SW 1271 (cell line): ENCODE data around the gene SIL1.

Experiments used
- DNase-seq, 2 experiments: peaks; one replicate each; lab custom pipeline; 2025; lab: John Stamatoyannopoulos, UW

SIL1 gene

DNA sequence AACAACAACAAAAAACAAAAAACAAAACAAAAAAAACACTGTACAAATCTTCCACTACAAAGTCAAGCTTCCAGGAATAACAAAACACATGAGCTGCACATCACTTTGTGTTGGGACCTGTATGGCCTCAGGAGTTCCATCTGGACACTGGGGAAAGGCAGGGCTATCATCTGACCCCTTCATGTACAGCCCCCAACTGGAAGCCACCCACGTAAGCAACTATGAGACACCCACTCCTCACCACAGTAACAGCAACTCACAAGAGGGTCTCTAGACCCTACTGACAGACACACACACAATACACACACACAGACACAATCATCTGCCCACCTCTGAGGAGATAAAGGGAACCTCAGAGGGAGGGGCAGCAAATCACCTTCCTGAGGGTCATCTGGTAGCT, 241.4 kb downstream of the SIL1 start:
- no peak for DNase-seq

DNA sequence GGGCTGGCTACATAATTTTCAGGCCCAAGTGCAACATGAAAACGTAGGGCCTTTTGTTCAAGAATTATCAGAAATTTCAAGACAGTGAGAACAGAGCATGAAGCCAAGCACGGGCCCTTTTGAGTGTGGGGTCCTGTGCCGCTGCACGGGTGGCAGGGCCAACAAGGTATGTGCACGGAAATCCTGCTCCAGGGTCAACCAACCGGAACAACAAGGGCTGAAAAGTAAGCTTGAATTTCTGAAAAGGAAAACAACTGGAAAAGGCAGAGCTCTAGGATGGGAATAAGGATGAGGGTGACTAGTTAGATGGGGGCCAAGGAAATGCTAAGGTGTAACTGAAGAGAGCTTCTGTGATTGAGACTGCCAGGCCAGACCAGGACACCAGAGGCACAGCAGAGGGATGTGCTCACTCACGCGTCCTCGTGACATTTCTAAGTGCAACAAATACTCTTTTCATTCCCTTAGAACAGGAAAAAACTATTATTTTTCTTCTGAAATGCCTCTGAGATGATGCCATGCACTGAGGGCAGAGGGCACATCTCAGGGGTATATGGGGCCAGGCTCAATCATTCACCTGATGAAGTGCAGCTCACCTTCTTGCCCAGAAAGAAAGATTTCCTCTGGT, 242.4 kb downstream of the SIL1 start:
- DNase-seq = no peak

- DNase-seq = no peak
Observed at GRCh38 chr5:138955013-138955660, 243.0 kb downstream of the SIL1 start.

DNA sequence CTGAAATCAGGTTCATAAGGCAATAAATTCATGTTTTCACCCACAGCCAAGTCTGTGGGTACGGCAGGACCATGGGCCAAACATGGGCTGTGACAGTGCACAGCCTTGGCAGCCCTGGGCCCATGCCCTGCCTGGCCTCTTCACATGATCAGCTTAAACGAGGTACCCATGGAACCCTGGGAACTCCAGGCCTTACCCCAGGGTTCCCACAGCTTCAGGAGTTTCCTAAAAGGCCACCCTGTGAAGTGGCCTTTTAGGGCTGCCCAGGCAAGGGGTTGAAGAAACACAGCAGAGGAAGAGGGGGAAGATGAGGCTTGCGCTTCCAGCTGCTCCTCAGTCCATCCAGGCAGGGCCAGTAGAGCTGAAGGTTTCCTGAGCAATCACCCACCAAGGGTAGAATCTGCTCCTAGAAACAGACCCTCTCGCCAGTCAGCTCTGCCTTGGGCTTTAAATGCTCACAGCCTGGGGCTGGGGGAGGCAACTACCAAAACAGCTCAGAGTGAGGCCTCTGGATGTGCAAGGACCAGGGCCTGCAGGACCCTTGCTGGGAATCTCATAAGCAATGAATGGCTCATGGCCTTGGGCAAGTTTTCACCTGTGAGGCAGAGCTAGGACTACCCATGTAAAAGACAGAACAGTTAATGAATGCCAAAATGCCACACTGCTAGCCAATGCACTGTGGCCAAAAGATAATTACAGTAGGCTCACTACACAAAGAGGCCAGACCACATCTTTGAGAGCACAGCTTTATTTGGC, 243.7 kb downstream of the SIL1 start:
- DNase-seq = no peak

- DNase-seq = no peak
Observed at GRCh38 chr5:138953387-138954256, 244.5 kb downstream of the SIL1 start.

DNA sequence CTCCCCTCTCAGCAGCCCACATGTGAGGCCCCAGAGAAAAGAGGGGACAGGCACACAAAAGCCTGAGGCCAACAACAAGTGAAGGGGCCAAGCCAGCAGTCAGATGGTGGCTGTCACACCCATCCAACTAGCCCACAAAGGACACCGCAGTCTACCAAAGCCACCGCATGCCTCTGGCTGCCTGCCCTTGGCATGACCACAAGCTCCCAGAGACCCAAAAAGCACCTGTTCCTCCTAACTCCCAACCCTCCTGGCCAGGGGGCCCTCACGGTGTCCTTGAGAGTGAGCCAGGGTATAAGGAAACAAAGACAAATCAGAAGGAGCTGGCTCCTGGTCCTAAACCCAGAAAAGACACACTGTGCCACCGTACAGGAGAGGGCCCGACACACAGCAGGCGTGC, 245.2 kb downstream of the SIL1 start:
- no peak for DNase-seq

DNA sequence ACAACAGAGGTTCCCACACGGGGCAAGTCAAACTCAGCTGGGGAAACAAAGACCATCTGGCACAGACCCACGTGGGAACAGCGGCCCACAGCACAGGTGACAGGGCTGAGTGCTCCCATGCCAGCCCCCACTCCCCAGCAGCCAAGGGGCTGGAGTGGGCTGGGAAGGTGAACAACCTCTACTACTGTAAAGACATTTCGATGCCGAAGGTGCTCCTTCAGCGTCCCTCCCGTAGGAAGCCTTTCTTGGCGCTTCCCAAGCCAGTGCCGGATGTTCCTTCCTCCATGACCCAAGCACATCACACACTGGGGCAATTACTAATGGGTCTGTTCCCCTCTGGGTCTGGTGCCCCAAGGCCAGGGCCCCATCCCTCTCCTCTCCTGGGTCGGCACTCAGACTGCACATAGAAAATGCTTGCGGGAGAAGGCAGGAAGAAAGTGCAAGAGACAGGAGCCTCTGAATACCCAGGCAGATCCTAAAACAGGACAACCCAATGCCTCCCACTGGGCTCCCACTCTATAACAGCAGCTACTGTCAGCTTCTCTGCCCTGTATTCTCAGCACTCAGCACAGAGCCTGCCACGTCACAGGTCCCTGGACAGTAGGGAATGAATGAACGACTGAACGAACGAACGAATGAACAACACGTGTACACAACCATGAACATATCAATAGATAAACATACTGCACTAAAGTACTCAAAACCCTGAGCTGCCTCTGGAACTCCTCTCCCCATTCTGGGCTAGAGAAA, 246.0 kb downstream of the SIL1 start:
- DNase-seq = no peak

DNA sequence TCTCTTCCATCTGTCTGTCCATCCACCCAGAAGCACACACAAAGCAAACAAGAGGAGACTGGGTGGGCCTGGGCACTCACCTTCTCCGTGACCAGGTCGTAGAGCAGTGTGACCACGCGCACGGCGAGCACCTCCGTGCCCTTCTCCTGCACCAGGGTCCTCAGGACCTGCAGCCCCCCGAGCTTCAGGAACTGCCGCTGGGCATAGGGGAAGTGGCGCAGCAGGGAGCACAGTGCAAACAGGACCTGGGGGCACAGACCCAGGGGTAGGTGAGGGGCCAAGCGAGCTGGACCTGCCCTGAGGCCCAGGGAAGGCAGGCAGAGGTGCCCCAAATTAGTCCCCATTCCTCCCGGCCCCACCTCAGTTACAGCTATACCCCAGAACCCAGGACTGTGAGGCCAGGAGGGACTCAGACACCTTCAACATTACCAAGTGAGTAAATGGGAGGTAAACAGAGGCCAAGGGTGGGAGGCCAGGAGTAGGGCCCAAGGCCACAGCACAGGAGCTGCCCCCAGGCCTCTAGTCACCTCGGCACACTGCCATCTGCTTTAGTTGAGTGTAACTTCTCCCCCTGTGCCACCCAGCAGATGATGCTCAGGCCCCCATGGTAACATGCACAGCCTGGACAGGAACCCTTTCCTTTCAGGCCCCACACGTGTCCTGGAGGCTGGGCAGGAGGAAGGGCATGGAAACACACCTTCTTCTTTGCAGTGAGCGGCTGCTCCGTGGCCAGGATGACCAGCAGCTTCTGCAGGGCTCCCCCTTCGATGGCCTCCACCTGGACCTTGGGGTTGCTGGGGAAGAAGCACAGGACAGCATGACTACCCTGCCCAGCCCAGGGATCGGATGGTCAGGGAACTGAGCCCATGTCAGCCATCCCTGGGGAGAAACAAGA, 246.8 kb downstream of the SIL1 start:
- no peak for DNase-seq

- DNase-seq = no peak
Observed at GRCh38 chr5:138950421-138951031, 247.6 kb downstream of the SIL1 start.

GRCh38 chr5:138949988-138950387, 248.2 kb downstream of the SIL1 start:
- no peak for DNase-seq

DNA sequence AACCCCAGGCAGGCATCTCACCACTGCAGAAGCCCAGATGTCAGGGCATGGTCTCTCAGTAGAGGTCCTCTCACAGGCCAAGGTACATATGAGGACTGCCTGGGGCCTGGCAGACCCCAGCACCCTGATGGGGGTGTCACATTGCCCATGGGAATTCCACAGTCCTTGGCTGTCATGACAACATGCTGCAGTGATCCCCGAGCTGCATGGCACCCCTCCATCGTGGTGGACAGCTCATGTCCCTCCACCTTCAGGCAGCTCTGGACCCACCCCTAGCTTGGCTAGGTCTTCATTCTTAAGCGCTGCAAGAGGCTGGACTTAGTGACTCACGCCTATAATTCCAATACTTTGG, 249.0 kb downstream of the SIL1 start:
- DNase-seq = no peak

- no peak for DNase-seq
Observed at GRCh38 chr5:138948471-138949222, 249.5 kb downstream of the SIL1 start.

DNA sequence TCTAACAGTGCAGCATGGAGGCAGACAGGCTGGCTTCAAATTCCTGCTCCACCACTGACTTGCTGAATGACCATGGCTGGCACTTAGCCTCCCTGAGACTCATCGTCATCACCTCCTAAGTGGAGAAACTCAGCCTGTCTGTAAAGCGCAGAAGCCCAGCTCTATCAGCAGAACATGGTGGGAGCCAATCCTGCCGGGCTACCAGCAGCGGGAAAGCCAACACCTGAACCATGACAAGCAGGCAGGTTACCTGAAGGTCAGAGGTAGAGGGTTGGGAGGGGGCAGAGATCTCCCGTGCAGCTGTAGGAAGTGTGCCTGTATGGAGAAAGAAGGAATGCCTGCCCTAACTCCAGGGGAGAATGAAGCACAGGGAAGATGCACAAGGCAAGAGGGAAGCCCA, 250.4 kb downstream of the SIL1 start:
- no peak for DNase-seq

- no peak for DNase-seq
Observed at GRCh38 chr5:138946831-138947560, 251.2 kb downstream of the SIL1 start.

- DNase-seq = no peak
Observed at GRCh38 chr5:138946241-138946623, 251.9 kb downstream of the SIL1 start.

GRCh38 chr5:138945421-138946240, 252.5 kb downstream of the SIL1 start:
- DNase-seq = no peak

DNA sequence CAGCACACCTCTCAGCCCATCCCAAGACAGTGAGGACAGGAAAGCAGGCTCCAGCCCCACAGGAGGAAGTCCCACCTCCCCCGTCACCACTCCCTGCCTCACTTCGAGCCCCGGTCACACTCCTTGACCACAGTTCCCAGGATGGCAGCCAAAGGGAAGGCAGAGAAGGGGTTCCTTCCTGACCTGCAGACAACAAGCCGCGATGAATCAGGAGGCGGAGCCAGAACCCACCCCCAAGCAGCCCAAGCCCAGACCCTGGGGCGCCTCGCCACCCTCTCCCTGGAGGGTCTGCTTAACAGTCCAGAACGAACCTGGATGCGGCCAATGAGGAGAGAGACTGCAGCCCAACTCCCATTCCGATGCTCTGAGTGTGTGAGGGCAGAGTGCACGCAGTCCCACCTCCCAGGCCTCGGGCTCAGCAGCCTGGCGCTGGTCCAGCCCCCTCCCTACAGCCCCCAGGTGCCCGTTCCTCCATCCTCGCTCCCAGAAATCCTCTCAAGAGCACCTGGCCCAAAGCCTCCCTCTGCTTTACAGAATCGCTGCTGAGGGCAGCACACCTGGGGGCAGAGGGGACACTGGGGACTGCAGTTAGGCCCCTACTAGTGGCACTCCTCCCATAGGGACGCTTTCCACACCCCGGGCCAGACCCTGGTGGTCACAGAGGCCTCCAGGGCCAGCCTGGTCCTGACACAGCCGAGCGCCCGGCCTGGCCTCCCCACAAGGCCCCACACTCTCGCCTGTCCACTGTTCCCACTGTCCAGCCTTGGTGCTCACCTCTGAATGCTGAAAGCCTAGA, 253.4 kb downstream of the SIL1 start:
- DNase-seq = no peak
